BJ (cell line): ENCODE results near the gene SPEM2. TPM values are rescaled to one million over a fixed set of nuclear protein-coding genes. Genes with fewer than 3 reads are reported as not detected.

Source experiments
- CTCF ChIA-PET: fragments of 350-600 bp; formaldehyde crosslinking; extraction: SDS; loops from one replicate; lab custom pipeline; 2021; ENCODE audit warnings: antibody characterized with exemption, inconsistent platforms; lab: Yijun Ruan, JAX
- POLR2A ChIA-PET: fragments of 300-600 bp; sonication (Branson Sonifier 250); formaldehyde crosslinking; extraction: SDS; loops from one replicate; lab custom pipeline; 2021; ENCODE audit warnings: antibody characterized with exemption; lab: Charles Lee
- DNase-seq: peaks from one replicate; pipeline ENCODE4 v3.0.0-alpha.2; 2011; ENCODE audit warnings: low read depth
- H3K27me3 ChIP-seq: 2 replicates; pipeline ENCODE4 v1.6.0; 2011; ENCODE audit warnings: low read length; ENCODE audit not compliant: control insufficient read depth, insufficient read depth
- H3K36me3 ChIP-seq: 2 replicates; pipeline ENCODE4 v1.5.1; 2011; ENCODE audit warnings: low read length; ENCODE audit not compliant: control insufficient read depth, insufficient read depth
- H3K4me3 ChIP-seq: 2 replicates; pipeline ENCODE4 v1.5.1; 2011; ENCODE audit warnings: low read depth, mild to moderate bottlenecking, control low read depth, low read length
- polyA plus RNA-seq: library from polyadenylated mRNA; depleted of rRNA; stranded (reverse); fragments of >200 nt; gene quantifications from 2 replicates; pipeline ENCODE4 v1.2.3, GENCODE V29; 2011
- TF ChIP-seq, protein P1 (sequence below): IDR thresholded peaks from 2 replicates; pipeline ENCODE4 v1.5.1; 2011; ENCODE audit warnings: low read depth, mild to moderate bottlenecking, control low read depth, inconsistent platforms, low read length, moderate library complexity; ENCODE audit not compliant: insufficient read depth

SPEM2 gene
- polyA plus RNA-seq, 1 experiment = not detected

DNA sequence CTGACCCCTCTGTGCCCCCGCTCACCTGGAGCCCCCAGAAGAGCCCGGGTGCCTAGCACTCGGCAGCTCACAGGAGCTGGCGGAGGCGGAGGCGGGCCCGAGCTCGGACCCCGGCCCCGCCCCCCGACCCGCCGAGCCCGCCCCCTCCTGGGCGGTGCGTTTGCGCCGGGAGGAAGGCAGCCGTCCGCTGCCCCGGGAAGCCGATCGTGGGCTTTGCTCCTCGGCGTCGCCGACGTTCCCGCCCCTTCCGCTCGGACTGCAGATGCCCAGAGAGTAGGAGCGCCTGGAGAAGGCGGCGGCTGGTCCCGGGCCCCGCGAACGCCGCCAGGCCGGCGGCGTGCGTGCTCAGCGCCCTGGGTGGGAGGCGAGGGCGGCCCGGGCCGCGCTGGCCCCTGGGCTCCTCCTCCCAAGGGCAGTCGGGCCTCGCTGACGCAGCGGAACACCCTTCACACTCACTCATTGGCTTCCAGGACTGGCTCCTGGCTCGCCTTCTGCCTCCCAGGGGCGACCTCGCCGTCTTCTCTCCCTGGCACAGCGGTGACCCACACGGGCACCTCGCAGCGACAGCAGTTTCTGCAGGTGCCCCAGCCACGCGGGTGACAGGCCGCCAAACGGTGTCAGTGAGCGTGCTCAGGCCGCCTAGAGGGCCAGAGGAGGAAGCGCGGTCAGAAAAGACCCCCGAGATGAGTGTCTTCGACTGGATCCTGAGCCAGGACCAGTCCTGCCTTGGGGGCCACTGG, 30.8 kb upstream of the SPEM2 start, which contains the start of gene PLSCR3:
Gene PLSCR3, minus strand, starts transcription at position 74 of the 740 bp plus-strand sequence. CDS start 415 bp downstream, outside the sequence.
- peaks cover 9% of the 10 kb centered on the region for H3K36me3 ChIP-seq
- peak within 1 kb of the TSS; percentile 89 for H3K4me3 ChIP-seq
- H3K27me3 ChIP-seq = no peaks in the 10 kb centered on the region
- TF ChIP-seq, protein P1, sequence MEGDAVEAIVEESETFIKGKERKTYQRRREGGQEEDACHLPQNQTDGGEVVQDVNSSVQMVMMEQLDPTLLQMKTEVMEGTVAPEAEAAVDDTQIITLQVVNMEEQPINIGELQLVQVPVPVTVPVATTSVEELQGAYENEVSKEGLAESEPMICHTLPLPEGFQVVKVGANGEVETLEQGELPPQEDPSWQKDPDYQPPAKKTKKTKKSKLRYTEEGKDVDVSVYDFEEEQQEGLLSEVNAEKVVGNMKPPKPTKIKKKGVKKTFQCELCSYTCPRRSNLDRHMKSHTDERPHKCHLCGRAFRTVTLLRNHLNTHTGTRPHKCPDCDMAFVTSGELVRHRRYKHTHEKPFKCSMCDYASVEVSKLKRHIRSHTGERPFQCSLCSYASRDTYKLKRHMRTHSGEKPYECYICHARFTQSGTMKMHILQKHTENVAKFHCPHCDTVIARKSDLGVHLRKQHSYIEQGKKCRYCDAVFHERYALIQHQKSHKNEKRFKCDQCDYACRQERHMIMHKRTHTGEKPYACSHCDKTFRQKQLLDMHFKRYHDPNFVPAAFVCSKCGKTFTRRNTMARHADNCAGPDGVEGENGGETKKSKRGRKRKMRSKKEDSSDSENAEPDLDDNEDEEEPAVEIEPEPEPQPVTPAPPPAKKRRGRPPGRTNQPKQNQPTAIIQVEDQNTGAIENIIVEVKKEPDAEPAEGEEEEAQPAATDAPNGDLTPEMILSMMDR = peak; percentile 64
- ChIA-PET CTCF (interaction anchor here (1.4 kb wide), 1 partner anchor 39 kb away, joined by 7 read pairs; no protein-coding TSS in a partner anchor), POLR2A (interaction anchor here (0.6 kb wide), 1 partner anchor 10 kb away, joined by 3 read pairs; the partner anchor contains the start of gene TMEM256)
- peak; percentile 45 for DNase-seq

DNA sequence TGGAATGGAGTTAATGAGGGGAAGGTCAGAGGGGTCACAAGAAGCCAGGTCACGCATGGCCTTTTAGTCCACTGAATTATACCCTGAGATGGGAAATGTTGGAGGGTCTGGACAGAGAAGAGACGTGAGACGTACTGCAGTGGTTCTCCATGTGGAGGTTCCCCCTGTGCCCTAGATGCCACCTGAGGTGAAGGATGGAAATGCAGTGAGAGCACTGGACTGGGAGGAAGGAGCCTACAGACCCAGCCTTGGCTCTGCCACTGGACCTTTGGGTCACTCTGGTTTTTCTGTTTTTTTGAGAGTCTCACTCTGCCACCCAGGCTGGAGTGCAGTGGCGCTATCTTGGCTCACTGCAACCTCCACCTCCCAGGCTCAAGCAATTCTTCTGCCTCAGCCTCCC, 29.3 kb upstream of the SPEM2 start:
- TF ChIP-seq, protein P1 = no peak
- no peak for DNase-seq
- peaks cover 1% of the 10 kb centered on the region; the same call in 1 of the 2 replicates for H3K36me3 ChIP-seq
- no peaks in the 10 kb centered on the region for H3K27me3 ChIP-seq
- H3K4me3 ChIP-seq = no peak overlapping the region
- CTCF ChIA-PET = no interaction called here
- POLR2A ChIA-PET = no interaction called here

DNA sequence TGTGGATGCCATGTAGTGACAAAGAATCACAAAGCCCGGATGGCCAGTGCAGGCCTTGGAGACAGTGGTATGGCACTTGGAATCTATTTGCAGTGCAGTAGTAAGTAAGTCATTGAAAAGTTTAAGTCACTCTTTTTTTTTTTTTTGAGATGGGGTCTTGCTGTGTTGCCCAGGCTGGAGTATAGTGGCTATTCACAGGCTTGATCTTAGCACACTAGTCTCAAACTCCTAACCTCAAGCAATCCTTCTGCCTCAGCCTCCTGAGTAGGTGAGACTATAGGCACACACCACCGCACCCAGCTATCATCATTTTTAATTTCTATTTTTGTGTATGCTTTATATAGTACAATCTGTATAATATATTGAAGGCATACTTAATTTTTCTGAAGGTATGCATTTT, 26.8 kb upstream of the SPEM2 start:
- CTCF ChIA-PET = interaction anchor here (0.6 to 1.8 kb wide), 3 partner anchors 115 to 191 kb away, joined by 3 to 6 read pairs (median 4); no protein-coding TSS in a partner anchor

DNA sequence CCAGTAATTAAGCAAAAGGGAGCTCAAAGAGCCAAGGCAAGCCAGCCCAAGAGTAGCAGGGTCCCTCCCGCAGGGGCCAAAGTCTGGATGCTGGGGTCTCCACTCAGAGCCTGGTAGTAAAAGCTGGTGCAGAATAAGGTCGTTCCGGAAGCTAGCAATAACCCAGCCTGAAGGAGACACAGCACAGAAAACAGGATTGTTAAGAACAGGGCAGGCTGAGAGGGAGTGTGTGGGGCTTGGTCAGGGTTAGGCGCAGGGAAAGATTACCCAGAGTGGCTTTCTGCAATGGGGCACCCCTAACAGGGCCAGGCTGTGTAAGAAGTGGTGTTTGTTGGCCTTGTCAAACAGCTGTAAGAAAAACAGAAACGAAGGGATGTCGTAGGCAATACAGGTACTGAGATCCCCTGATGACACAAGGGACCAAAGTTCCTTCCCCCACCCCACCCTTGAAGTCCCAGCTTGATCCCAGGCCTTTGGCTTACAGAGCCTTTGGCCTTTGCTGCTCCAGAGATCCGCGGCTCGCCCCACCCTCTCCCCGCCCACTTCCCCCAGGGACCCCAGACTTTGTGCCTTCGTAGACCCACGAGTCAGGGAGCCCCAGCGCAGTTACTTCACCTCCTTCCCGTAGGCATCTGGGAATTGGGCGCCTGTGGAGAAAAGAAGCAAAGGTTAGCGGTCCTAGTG, 22.2 kb upstream of the SPEM2 start:
- TF ChIP-seq, protein P1 = no peak
- Histone ChIP-seq H3K27me3 (no peaks in the 10 kb centered on the region), H3K36me3 (no peaks in the 10 kb centered on the region), H3K4me3 (peak overlapping the region; percentile 59)
- ChIA-PET CTCF (interaction anchor here (0.9 to 4.6 kb wide), 5 partner anchors 14 to 158 kb away, joined by 3 to 22 read pairs (median 6); partner anchors contain the start of genes SENP3 and TMEM95), POLR2A (interaction anchor here (0.6 to 1.1 kb wide), 5 partner anchors 48 to 173 kb away, joined by 3 to 11 read pairs (median 6); partner anchors contain the start of gene NEURL4)
- DNase-seq = no peak

More for the DNA sequence above, 26.8 kb upstream of the SPEM2 start:
- TF ChIP-seq, protein P1 = no peak
- no peaks in the 10 kb centered on the region for H3K36me3 ChIP-seq
- DNase-seq = no peak
- no peaks in the 10 kb centered on the region for H3K27me3 ChIP-seq
- POLR2A ChIA-PET = interaction anchor here (0.6 kb wide), 1 partner anchor 77 kb away, joined by 3 read pairs; no protein-coding TSS in a partner anchor
- no peak overlapping the region for H3K4me3 ChIP-seq
